ENCODE results near the gene NPR3. TPM values are rescaled to one million over a fixed set of nuclear protein-coding genes. Genes with fewer than 3 reads are reported as not detected.

The NPR3 gene
- total and polyA plus RNA-seq, 2 experiments from 2014 or later = 0.07 to 0.15 TPM

- TF ChIP-seq, protein P1, sequence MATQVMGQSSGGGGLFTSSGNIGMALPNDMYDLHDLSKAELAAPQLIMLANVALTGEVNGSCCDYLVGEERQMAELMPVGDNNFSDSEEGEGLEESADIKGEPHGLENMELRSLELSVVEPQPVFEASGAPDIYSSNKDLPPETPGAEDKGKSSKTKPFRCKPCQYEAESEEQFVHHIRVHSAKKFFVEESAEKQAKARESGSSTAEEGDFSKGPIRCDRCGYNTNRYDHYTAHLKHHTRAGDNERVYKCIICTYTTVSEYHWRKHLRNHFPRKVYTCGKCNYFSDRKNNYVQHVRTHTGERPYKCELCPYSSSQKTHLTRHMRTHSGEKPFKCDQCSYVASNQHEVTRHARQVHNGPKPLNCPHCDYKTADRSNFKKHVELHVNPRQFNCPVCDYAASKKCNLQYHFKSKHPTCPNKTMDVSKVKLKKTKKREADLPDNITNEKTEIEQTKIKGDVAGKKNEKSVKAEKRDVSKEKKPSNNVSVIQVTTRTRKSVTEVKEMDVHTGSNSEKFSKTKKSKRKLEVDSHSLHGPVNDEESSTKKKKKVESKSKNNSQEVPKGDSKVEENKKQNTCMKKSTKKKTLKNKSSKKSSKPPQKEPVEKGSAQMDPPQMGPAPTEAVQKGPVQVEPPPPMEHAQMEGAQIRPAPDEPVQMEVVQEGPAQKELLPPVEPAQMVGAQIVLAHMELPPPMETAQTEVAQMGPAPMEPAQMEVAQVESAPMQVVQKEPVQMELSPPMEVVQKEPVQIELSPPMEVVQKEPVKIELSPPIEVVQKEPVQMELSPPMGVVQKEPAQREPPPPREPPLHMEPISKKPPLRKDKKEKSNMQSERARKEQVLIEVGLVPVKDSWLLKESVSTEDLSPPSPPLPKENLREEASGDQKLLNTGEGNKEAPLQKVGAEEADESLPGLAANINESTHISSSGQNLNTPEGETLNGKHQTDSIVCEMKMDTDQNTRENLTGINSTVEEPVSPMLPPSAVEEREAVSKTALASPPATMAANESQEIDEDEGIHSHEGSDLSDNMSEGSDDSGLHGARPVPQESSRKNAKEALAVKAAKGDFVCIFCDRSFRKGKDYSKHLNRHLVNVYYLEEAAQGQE (IDR thresholded peaks at IDR 0.05; ENCODE audit: unreplicated experiment) = no peak
- TF ChIP-seq ZNF331 (CRISPR knock-in tag; IDR thresholded peaks at IDR 0.05; ENCODE audit: low read depth) (no peak), CREB1 (CRISPR knock-in tag; IDR thresholded peaks at IDR 0.05; ENCODE audit: low read depth) (no peak), JUNB (IDR thresholded peaks at IDR 0.05; ENCODE audit: unreplicated experiment) (no peak), EZH2phosphoT487 (IDR thresholded peaks at IDR 0.05; ENCODE audit: unreplicated experiment) (no peak), POLR2AphosphoS5 (IDR thresholded peaks at IDR 0.05; ENCODE audit: low read depth) (no peak), STAT1 (IDR thresholded peaks at IDR 0.05; ENCODE audit: unreplicated experiment) (no peak), NANOG (IDR thresholded peaks at IDR 0.05; ENCODE audit: borderline replicate concordance) (no peak), ZNF114 (CRISPR knock-in tag; IDR thresholded peaks at IDR 0.05) (no peak), EZH2 (IDR thresholded peaks at IDR 0.05; ENCODE audit: low read depth, unreplicated experiment) (no peak)
- TF ChIP-seq, protein P2, sequence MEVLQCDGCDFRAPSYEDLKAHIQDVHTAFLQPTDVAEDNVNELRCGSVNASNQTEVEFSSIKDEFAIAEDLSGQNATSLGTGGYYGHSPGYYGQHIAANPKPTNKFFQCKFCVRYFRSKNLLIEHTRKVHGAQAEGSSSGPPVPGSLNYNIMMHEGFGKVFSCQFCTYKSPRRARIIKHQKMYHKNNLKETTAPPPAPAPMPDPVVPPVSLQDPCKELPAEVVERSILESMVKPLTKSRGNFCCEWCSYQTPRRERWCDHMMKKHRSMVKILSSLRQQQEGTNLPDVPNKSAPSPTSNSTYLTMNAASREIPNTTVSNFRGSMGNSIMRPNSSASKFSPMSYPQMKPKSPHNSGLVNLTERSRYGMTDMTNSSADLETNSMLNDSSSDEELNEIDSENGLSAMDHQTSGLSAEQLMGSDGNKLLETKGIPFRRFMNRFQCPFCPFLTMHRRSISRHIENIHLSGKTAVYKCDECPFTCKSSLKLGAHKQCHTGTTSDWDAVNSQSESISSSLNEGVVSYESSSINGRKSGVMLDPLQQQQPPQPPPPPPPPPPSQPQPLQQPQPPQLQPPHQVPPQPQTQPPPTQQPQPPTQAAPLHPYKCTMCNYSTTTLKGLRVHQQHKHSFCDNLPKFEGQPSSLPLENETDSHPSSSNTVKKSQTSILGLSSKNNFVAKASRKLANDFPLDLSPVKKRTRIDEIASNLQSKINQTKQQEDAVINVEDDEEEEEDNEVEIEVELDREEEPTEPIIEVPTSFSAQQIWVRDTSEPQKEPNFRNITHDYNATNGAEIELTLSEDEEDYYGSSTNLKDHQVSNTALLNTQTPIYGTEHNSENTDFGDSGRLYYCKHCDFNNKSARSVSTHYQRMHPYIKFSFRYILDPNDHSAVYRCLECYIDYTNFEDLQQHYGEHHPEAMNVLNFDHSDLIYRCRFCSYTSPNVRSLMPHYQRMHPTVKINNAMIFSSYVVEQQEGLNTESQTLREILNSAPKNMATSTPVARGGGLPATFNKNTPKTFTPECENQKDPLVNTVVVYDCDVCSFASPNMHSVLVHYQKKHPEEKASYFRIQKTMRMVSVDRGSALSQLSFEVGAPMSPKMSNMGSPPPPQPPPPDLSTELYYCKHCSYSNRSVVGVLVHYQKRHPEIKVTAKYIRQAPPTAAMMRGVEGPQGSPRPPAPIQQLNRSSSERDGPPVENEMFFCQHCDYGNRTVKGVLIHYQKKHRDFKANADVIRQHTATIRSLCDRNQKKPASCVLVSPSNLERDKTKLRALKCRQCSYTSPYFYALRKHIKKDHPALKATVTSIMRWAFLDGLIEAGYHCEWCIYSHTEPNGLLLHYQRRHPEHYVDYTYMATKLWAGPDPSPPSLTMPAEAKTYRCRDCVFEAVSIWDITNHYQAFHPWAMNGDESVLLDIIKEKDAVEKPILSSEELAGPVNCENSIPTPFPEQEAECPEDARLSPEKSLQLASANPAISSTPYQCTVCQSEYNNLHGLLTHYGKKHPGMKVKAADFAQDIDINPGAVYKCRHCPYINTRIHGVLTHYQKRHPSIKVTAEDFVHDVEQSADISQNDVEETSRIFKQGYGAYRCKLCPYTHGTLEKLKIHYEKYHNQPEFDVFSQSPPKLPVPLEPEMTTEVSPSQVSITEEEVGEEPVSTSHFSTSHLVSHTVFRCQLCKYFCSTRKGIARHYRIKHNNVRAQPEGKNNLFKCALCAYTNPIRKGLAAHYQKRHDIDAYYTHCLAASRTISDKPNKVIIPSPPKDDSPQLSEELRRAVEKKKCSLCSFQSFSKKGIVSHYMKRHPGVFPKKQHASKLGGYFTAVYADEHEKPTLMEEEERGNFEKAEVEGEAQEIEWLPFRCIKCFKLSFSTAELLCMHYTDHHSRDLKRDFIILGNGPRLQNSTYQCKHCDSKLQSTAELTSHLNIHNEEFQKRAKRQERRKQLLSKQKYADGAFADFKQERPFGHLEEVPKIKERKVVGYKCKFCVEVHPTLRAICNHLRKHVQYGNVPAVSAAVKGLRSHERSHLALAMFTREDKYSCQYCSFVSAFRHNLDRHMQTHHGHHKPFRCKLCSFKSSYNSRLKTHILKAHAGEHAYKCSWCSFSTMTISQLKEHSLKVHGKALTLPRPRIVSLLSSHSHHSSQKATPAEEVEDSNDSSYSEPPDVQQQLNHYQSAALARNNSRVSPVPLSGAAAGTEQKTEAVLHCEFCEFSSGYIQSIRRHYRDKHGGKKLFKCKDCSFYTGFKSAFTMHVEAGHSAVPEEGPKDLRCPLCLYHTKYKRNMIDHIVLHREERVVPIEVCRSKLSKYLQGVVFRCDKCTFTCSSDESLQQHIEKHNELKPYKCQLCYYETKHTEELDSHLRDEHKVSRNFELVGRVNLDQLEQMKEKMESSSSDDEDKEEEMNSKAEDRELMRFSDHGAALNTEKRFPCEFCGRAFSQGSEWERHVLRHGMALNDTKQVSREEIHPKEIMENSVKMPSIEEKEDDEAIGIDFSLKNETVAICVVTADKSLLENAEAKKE (CRISPR knock-in tag; IDR thresholded peaks at IDR 0.05) = no peak
- TF ChIP-seq, protein P3, sequence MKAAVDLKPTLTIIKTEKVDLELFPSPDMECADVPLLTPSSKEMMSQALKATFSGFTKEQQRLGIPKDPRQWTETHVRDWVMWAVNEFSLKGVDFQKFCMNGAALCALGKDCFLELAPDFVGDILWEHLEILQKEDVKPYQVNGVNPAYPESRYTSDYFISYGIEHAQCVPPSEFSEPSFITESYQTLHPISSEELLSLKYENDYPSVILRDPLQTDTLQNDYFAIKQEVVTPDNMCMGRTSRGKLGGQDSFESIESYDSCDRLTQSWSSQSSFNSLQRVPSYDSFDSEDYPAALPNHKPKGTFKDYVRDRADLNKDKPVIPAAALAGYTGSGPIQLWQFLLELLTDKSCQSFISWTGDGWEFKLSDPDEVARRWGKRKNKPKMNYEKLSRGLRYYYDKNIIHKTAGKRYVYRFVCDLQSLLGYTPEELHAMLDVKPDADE (IDR thresholded peaks at IDR 0.05) = no peak
- TF ChIP-seq, protein P4, sequence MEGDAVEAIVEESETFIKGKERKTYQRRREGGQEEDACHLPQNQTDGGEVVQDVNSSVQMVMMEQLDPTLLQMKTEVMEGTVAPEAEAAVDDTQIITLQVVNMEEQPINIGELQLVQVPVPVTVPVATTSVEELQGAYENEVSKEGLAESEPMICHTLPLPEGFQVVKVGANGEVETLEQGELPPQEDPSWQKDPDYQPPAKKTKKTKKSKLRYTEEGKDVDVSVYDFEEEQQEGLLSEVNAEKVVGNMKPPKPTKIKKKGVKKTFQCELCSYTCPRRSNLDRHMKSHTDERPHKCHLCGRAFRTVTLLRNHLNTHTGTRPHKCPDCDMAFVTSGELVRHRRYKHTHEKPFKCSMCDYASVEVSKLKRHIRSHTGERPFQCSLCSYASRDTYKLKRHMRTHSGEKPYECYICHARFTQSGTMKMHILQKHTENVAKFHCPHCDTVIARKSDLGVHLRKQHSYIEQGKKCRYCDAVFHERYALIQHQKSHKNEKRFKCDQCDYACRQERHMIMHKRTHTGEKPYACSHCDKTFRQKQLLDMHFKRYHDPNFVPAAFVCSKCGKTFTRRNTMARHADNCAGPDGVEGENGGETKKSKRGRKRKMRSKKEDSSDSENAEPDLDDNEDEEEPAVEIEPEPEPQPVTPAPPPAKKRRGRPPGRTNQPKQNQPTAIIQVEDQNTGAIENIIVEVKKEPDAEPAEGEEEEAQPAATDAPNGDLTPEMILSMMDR (conservative IDR thresholded peaks at IDR 0.05; ENCODE audit: low read depth in 2 of 2) = no peak
- H3F3A ChIP-seq (replicated peaks; ENCODE audit: low read depth) = no peaks in the 10 kb centered on the region
- no peak overlapping the region; the same call in 1 of the 2 replicates for H2AFZ ChIP-seq
- H3K4me3 Mint-ChIP-seq = no peak overlapping the region
- H3K27ac Mint-ChIP-seq = no peak overlapping the region
- H3K27me3 Mint-ChIP-seq (ENCODE audit: insufficient read depth, low read depth, poor library complexity) = peaks cover 5% of the 10 kb centered on the region
- H3K4me2 ChIP-seq = no peak overlapping the region
- H3K4me1 Mint-ChIP-seq = no peaks in the 10 kb centered on the region
- ATAC-seq (no peak), DNase-seq (ENCODE audit: low spot score) (no peak)
- H3K9me3 Mint-ChIP-seq = peaks cover 5% of the 10 kb centered on the region; the same call in 1 of the 3 replicates
- H3K4me1 ChIP-seq (ENCODE audit: insufficient read depth) = no peaks in the 10 kb centered on the region
- no peaks in the 10 kb centered on the region for H3K79me2 ChIP-seq (replicated peaks; ENCODE audit: insufficient read depth)
- no peaks in the 10 kb centered on the region for H4K20me1 ChIP-seq (replicated peaks; ENCODE audit: insufficient read depth)
- peaks cover 12% of the 10 kb centered on the region; the same call in 1 of the 2 replicates for H3K9me2 ChIP-seq (ENCODE audit: insufficient read depth)
- no peaks in the 10 kb centered on the region for H3K27me3 ChIP-seq (ENCODE audit: insufficient read depth)
- no peak overlapping the region for H3K27ac ChIP-seq (ENCODE audit: low read depth)
- no peaks in the 10 kb centered on the region for H3K36me3 Mint-ChIP-seq (ENCODE audit: low read depth)
- H3K36me3 ChIP-seq (ENCODE audit: insufficient read depth) = no peaks in the 10 kb centered on the region
- no peak overlapping the region for H3K4me3 ChIP-seq
Measured at GRCh38 chr5:32726086-32726557, 15.0 kb downstream of the NPR3 start.

All from GM23338 (cell line).